NCI-H526 (cell line): Measurements from ENCODE around the gene NOTCH2.
"Not testable (repeated sequence)": the region's sequence is repeated elsewhere in the genome, so short reads cannot be mapped to it uniquely, and the experiment has no call there.

ENCODE experiments used
- DNase-seq, 2 experiments: peaks; one replicate each; lab custom pipeline; 2025; lab: John Stamatoyannopoulos, UW

The NOTCH2 gene

DNA sequence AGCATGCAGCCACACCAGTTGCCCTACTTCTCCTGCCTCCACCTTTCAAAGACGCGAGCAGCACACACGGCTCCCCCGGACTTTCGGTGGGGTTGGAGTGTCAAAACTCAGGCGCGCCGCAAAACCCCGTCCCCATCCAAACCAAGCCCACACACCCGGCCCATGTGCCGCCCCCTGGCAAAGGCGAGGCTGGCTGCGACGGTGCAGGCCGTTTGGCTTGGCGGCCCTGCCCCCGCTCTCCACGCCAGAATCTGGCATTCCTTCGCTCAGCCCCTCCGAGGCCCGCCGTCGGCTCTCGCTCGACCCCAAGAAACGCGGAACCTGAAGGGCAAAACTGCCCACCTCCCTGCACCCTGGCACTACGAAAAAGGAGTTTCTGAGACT is 787 bp downstream of the NOTCH2 start:
- DNase-seq, result not testable (repeated sequence)

DNA sequence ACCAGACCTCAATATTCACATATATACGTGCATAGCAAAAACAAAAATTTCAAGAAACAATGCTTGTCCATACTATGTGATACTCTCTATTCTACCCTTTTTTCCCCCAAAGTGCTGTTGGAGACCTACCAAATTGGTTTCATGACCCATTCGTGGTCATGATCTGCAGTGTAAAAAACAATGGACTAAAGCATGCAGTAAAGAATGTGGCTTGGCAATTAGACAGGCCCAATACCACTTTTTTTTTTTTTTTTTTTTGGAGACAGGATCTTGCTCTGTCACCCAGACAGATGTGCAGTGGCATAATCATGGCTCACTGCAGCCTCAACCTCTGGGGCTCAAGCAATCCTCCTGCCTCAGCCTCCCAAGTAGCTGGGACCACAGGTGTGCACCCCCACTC is 21.3 kb downstream of the NOTCH2 start:
- not testable (repeated sequence) for DNase-seq

DNA sequence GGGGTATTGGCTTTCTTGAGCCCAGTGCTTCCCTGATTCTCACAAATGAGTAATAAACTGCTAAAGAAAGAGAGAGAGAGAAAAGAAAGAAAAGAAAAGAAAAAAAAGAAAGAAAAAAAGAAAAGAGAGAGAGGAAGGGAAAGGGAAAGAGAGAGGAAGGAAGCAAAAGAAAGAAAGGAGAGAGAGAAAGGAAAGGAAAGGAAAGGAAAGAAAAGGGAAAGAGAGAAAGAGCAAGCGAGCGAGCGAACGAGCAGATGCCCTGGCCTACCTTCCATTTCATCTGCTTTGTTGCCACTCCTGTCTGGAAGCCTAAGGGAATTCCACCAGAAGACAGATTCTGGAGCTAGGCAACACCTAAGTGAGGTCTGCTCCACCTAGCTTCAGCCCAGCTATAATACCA is 27.7 kb downstream of the NOTCH2 start:
- DNase-seq, result not testable (repeated sequence)

DNA sequence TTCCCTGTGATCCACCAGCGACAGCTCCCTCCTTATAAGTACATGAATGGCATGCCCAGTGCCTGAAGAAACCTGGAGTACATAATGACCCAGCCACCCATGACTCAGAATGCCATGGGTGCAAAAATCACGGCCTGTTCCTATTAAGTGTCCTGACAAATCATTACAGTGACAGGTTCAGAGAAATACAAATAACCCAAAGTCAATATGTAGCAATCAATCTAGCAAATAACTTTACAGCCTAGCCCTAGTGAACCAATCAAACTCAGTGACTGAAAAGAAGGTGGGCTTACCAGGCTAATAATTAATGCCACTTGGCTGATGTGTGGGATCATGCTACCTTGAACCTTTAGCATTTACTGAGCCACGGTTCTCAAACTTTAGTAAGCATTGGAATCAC is 37.2 kb downstream of the NOTCH2 start:
- DNase-seq, result not testable (repeated sequence)

DNA sequence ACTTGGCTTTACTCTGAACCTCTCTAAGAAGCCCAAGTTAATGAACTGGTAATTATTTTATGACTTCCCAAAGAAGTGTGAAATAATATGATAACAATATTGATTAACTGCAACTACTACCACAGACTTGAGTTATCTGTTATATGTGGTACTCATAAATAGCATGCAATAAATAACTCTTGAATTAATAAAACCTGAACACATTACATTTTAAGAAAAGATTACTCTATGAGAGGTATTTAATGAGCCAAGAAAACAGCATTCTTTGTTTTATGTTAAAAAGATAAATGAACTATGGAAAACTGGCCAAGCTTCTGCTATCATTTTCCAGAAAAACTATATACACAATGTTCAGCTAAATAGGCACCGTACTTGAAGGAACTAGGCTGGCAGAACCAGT is 45.7 kb downstream of the NOTCH2 start:
- not testable (repeated sequence) for DNase-seq

DNA sequence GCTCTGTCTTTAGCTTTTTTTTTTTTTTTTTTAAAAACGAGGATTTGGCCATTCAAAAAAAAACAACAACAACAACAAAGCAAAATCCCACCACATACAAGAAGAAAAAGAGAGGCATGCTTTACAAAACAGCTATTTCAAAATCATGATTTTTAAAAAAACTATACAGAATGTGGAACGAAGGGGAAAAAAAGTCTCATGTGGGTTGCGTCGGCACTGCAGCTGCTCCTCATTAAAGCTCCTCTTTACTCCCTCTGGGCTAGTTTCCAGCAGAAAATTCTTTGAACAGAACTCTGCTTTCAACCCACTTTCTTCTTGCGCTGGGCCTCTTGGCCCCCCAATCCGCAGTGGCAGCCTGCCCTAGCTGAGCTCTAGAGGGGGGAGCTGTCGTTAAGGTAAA is 54.5 kb downstream of the NOTCH2 start:
- DNase-seq, result not testable (repeated sequence)

DNA sequence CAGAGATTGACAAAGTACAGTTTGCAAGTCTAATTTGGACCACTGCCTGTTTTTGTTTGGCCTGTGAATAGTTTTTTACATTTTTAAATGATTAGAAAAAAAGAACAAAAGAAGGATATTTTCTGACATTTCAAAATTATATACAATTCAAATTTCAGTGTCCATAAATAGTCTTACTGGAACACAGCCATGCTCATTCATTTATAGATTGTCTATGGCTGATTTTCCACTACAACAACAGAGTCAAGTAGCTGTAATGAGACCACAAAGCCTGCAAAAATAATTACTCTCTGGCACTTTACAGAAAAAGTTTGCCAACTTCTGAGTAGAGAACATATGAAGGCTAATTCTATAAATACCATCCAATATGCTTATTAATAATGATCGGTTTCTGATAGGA is 61.1 kb downstream of the NOTCH2 start:
- not testable (repeated sequence) for DNase-seq

DNA sequence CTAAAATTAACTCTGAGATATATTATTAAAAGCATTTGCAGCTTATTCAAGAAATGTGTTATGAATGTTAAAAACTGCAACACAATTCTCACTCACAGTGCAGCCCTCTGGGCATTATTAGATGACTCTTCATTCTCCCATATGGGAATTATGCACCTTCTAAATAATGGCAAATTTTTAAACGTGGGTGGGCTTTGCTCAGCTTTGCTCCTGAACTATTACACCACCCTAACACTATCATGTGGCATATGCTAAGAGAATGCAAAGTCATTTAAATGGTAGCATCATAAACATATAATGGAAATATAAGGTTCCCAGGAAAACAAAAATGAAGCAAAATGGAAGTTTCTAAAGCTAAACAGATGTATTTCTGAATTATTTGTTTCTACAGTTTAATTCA is 61.6 kb downstream of the NOTCH2 start:
- not testable (repeated sequence) for DNase-seq

DNA sequence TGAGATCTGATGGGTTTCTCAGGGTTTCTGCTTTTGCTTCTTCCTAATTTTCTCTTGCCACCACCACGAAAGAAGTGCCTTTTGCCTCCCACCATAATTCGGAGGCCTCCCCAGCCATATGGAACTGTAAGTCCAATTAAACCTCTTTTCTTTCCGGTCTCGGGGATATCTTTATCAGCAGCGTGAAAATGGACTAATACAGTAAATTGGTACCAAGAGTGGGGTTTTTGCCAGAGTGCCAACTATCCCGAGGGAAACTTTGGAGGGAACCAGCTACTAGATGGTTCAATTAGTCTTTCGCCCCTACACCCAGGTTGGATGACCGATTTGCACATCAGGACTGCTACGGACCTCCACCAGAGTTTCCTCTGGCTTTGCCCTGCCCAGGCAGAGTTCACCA is 68.4 kb downstream of the NOTCH2 start:
- not testable (repeated sequence) for DNase-seq

DNA sequence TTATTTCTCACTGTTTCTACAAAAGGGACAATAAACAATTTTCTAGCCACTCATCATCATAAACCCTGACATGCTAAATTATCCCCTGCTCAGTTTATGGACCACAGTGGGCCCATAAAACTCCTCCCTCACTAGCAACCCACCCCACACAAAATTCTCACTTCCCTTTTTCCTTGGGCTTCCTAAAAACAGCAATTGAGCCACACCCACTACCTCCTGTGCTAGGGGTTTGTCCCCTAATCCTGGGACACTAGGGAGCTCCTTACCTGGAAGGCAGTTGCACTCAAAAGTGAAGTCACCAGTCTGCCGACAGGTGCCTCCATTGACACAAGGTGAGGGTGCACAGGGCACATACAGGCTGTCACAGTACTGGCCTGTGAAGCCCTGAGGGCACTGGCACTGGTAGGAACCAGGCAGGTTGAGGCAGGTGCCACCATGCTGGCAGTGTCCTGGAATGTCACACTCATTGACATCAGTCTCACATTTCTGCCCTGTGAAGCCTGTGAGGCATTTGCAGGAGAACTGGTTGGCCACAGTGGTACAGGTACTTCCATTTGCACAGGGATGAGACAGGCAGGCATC is 72.6 kb downstream of the NOTCH2 start:
- not testable (repeated sequence) for DNase-seq

DNA sequence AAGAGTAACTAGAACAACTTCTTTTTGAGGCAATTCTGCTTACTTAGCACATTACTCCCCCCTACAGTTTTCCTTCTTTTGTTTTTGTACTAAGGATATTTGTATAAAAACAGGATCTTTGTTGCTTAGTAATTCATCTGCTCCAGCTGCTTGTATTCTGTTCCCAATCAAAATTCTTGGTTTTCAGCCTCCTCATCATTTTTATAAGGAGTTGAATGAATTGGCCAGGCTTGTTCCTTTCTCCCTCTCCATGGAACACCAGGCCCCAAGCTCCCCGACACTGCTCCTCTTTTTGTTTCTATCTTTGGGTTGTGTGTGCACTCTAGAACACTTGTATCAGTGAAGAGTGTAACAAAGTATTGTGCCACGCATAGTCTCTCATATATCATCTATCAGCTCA is 73.5 kb downstream of the NOTCH2 start:
- not testable (repeated sequence) for DNase-seq

DNA sequence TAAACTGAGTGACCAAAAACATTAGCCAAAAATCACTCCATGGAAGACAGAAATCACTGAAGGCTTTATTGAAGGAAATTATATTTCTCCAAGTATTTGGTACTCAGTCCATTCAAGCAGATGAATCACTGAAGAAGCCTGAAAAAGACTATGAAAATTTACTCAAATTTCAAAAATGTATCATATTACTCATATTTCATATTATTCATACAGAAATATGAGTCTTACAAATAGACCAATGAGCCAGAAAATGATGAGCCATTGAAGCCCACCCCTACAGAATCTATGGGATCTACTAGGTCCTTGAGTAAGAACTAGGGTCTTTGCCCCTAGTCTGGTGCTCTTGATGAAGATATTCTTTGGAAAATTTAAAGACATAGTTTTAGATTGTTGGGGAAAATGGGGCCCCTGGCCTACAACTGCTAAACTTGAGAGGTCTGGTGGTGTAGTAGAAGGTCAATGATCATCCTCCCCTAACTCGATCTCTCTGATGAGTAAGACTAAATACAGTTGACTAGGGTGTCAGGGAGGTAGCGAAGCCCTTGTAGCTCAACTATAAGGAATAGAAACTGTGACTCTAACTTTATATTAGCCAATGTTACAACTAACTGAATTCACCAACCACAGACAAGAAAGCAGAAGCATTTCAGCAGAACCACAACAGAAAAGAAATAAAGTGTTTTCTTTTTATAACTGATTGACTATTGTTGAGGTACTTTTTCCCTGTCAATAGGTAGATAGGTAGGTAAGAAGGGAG is 81.0 kb downstream of the NOTCH2 start:
- no peak for DNase-seq

DNA sequence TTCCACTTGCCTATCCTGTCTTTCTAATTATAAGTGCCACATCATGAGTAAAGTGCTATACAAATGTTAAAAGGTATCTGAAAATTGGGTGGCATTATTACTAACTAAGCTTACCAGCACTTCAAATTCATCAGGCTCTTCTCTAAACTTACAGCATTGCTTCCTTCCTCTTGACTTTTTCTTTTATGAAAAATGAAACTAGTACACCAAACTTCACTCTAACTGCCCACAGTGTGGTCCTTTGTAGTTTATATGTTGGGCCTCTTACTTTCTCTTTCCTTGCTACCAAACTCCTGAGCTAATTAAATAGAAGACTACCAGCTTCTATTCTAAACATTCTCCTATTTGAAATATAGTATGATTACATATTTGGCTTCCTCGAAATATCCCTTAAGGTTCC is 81.8 kb downstream of the NOTCH2 start:
- no peak for DNase-seq

DNA sequence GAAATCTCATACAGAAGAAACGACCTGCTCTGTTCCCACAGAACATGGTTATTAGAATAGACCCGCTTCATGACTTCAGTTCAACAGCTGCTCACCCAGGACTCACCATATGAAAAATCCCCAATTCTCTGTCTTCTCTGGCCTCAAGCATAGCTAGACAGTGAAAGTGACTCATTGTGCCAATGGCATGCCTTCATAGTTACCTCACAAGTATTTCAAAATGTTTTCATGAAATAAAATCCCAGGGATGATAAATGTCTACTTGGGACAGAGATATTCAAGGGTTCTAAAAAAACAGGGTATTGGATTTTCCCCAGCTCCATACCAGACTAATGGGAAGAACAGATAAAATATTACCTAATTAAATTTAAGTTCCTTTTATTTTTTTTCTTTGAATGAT is 82.3 kb downstream of the NOTCH2 start:
- no peak for DNase-seq

DNA sequence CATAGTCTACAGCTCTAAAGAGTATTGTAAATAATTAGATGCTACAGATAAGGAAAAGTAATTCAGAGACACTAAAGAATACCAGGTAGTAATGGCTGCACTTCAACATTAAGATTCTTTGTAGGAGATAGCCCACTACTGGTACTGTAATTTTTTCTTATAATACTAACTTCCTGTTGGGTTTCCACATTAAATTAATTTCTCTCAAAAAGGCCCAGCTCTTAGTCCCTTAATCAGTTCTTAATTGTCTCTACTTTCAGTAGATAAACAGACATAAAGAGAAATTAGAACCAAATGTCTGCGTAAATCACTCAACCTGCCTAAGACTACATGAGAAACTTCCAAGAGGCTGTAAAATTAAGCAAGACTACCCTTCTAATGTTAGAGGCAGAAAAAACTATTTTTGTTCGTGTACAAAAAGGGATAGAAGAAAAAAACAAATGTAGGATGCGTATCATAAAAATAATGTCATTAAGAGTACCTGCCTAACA is 83.4 kb downstream of the NOTCH2 start:
- no peak for DNase-seq

DNA sequence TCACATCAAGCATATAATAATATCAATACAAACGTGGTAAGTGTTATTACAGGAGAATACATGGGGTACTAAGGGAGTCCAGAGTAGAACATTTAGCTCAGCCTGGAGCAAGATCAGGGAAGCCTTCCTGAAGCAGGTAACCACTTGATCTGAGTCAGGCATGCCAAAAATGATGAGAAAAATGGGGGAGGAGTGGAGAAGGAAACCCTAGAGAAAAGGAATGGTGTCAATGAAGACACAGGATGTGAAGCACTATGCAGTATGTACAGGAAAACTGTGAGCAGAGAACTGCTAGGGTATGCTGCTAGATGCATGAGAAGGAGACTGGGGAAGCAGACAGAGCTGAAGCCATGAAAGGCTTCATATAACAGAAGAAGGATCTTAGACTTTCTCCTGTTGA is 84.7 kb downstream of the NOTCH2 start:
- DNase-seq, result no peak

DNA sequence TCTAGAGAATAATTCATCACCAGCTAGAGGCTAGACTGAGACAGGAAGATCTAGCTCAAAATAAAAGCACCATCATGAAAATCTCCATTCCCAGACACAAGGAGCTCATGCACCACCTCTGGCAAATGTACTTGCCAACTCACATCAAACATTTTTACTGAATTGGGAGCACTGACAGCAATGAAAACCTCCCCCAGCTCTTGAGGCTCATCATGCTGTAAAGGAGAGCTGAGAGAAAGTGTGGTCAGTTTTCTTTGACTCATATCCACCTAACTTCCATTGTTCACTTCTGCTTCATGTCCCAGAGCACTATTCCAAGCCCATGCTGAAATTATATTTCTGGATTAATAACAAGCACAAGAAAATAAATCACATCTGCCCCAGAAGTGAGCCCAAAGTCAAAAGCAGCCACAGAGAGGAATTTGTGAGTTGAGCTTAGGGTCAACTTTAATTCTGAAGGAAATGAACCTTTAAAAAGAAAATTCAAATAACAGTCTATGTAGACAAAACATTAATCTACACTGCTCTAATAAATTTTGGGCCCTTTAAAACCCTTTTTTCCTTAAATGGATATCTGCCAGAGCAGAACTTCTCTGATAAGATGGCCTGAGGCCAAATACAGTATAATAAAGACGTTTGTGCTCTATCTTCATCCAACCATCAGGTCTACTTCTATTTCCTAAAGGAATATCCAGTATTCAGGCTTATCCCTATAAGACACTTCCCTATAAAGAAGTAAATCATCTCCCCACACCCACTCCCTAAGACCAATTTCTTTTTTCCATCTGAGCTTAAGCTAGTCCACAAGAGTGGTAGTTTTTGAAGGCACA is 87.3 kb downstream of the NOTCH2 start:
- no peak for DNase-seq

DNA sequence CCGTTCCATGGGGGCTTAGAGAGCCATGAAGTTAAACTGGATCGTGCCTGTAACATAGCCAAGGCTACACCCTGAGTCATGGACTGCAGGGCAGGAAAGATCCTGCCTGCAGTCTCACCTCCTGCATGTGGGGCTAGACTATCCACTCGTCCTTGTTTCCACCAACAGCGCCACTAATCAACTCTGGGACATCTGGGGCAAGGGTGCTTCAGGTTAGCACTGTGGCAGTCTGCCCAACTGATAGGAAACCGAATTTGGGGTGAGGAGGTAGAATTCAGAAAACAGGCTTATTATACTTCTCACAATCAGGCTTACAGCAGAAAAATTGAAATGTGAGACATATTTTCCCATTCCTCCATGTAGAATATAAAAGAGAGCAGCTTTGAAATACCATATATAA is 88.0 kb downstream of the NOTCH2 start:
- no peak for DNase-seq

DNA sequence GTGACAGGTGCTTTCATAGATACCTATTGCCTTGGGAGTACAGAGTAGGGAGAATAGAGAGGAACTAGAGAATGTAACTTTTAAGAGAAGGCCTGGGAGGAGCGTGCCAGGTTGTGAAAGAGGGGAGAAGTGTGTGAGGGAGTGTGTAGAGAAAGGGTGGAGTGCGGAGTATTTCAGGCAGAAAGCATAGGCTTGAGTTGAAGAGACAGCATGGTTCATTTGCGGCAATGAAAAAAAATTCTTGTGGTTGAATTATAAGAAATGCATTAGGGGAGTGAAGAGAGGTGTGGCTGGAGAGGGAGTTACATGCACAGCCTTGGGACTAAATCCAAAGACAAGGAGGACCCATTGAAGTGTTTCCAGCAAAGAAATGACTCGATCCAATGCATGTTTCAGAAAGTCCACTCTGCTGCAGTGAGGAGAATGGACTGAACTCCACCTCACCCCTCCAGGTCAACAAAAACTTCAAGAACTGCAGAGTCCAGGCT is 91.4 kb downstream of the NOTCH2 start:
- DNase-seq, result no peak

DNA sequence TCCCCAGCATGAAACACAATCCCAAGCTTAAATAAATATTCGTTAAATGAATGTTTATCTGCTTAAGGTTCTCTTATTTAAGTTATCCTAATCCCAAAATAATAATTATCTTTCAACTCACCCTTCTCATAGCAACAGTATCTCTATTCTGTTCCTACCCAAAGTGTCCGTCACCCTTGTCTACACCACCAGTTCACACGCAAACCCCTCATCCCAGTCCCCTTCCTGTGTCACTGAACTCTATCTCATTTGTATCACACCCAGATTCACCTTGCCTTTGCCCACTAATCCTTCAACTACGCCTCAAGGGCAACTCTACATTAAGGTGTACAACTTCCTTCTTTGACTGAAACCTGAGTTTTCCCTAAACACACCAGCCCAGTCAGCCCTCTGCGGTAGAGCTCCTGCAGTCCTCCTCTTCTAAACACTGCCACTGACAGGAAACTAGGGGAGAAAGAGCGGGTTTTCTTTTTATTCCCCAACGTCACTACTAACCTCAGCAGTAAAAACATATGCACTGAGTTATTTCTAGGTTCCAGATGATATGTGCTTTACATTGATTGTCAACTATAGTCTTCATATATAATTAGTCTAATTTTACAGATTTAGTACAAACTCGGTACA is 92.2 kb downstream of the NOTCH2 start:
- not testable (repeated sequence) for DNase-seq

DNA sequence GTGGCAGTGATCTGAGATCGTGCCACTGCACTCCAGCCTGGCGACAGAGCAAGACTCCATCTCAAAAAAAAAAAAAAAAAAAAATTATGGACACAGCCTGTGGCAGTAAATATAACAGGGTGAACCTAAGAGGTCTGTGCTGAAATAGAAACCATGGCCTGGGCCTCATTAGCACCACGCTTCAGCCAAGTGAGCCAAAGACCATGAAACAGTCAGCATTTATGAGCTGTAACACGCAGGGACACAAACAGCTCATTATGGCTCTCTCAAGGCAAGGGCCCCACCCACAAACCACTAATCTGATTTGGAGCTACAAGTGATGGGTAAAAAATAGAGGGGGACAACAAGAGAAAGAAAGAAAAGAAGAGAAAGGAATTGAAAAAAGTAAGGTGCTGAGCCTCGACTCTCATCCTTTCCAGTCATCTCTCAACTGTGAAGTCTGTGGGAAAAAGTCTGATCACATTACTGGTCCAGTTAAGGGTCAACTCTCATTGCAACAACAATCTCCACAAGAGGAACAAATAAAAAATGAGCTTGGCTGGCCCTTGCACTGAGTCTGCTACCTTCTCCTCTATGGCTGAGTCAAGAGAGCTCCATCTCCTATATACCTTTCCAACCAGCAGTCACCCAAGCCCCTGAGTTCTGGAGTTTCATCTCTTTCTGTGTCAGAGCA is 93.7 kb downstream of the NOTCH2 start:
- DNase-seq, result not testable (repeated sequence)

DNA sequence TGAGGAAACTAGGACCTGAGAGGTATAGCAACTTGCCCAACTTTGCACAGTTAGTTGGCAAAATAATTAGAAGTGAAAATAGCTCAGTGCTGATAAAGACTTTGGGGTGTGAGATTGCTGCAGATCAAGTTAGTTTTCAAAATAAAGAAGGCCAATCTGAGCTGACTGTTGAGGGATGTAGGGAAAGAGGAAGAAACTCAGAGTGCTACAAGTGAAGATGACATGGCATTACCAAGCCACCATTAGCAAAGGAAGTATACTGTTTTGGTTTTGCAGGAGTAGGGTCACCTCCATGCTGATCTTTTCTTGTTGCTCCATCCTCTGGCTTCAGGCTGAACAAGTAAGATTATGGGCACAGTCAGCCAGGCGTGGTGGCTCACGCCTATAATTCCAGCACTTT is 94.5 kb downstream of the NOTCH2 start:
- DNase-seq, result no peak
